Ascending aorta (tissue), 2 donors: Measurements from ENCODE around the gene ERN1. TPM values are rescaled to one million over a fixed set of nuclear protein-coding genes. Genes with fewer than 3 reads are reported as not detected.

ENCODE experiments used
- DNase-seq, 2 donors: peaks; one replicate each; pipeline ENCODE4 v3.0.0-alpha.2; 2019; ENCODE audit warnings: low spot score in 2 of 2
- H3K27ac ChIP-seq, 2 donors: fragments of 200-600 bp; sonication (generic); one replicate each; pipeline ENCODE4 v1.5.1; 2016 to 2017; ENCODE audit warnings: mild to moderate bottlenecking in 1 of 2
- H3K27me3 ChIP-seq: fragments of 200-600 bp; sonication (generic); one replicate; pipeline ENCODE4 v1.5.1; 2017
- H3K36me3 ChIP-seq, 2 donors: fragments of 200-600 bp; sonication (generic); one replicate each; pipeline ENCODE4 v1.5.1; 2016
- H3K4me1 ChIP-seq, 2 donors: fragments of 200-600 bp; sonication (generic); one replicate each; pipeline ENCODE4 v1.5.1; 2016 to 2017; ENCODE audit warnings: mild to moderate bottlenecking in 1 of 2
- H3K4me3 ChIP-seq, 2 donors: fragments of 200-600 bp; sonication (generic); one replicate each; pipeline ENCODE4 v1.5.1; 2016 to 2017; ENCODE audit warnings: mild to moderate bottlenecking in 1 of 2
- H3K9me3 ChIP-seq, 2 donors: fragments of 200-600 bp; sonication (generic); one replicate each; pipeline ENCODE4 v1.5.1; 2016
- intact Hi-C: fragments of 100-400 bp; cut with DNase I; formaldehyde crosslinking; loops from one replicate; pipeline ENCODE4 v1.15.1; 2023
- total RNA-seq: library from RNA; depleted of rRNA; stranded (reverse); fragments of >200 nt; gene quantifications from one replicate; pipeline ENCODE4 v1.1.0, GENCODE V29; 2016
- TF ChIP-seq, protein P1 (sequence below), 3 experiments: fragments of 200-600 bp in 2 of 3; fragments of 450-650 bp in 1 of 3; sonication (generic) in 2 of 3; IDR thresholded peaks; one replicate each; pipeline ENCODE4 v1.5.1; 2016 to 2019; ENCODE audit warnings: antibody characterized with exemption in 3 of 3, mild to moderate bottlenecking in 1 of 3, moderate library complexity in 1 of 3

Gene ERN1
- total RNA-seq, 1 donor from 2014 or later, result 26.5 TPM

DNA sequence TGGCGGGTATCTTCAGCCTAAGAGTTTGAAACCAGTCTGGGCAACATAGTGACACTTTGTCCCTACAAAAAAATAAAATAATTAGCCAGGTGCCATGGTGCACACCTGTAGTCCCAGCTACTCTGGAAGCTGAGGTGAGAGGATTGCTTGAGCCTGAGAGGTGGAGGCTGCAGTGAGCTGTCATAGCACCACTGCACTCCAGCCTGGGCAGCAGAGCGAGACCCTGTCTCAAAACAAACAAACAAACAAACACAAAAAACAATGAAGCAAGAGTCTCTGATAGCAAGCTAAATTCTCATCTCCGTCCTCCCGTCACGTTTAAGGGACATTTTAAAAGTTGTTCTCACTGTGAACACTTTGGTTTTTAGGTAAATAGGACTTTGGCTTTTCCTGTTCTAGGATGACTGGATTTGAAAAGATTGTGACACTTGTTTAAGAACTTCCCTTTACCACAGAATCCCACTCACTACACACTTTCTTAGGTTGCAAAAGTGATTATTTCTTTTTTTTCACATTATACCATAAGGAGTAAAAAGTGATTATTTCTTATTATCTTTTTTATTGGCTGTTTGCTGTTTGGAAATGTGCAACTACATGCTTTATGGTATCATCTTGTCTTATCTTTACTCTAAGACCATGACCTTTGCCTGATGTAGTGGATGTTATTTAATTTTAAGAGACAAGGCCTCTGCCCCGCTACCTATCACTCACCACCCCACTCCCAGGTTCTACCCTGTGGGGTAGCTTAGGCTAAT lies 4.4 kb upstream of the ERN1 start:
- no peak for DNase-seq
- Histone ChIP-seq H3K4me1 (peaks cover 0 to 7% of the 10 kb centered on the region in 2 donors), H3K27me3 (no peaks in the 10 kb centered on the region), H3K27ac (no peak overlapping the region), H3K36me3 (no peaks in the 10 kb centered on the region), H3K4me3 (no peak overlapping the region), H3K9me3 (no peaks in the 10 kb centered on the region)
- TF ChIP-seq, protein P1, sequence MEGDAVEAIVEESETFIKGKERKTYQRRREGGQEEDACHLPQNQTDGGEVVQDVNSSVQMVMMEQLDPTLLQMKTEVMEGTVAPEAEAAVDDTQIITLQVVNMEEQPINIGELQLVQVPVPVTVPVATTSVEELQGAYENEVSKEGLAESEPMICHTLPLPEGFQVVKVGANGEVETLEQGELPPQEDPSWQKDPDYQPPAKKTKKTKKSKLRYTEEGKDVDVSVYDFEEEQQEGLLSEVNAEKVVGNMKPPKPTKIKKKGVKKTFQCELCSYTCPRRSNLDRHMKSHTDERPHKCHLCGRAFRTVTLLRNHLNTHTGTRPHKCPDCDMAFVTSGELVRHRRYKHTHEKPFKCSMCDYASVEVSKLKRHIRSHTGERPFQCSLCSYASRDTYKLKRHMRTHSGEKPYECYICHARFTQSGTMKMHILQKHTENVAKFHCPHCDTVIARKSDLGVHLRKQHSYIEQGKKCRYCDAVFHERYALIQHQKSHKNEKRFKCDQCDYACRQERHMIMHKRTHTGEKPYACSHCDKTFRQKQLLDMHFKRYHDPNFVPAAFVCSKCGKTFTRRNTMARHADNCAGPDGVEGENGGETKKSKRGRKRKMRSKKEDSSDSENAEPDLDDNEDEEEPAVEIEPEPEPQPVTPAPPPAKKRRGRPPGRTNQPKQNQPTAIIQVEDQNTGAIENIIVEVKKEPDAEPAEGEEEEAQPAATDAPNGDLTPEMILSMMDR (IDR thresholded peaks at IDR 0.05), result no peak
- intact Hi-C loops, result loop anchor here (5.0 kb wide), 1 partner anchor 128 kb away; the partner anchor contains the start of gene TEX2

DNA sequence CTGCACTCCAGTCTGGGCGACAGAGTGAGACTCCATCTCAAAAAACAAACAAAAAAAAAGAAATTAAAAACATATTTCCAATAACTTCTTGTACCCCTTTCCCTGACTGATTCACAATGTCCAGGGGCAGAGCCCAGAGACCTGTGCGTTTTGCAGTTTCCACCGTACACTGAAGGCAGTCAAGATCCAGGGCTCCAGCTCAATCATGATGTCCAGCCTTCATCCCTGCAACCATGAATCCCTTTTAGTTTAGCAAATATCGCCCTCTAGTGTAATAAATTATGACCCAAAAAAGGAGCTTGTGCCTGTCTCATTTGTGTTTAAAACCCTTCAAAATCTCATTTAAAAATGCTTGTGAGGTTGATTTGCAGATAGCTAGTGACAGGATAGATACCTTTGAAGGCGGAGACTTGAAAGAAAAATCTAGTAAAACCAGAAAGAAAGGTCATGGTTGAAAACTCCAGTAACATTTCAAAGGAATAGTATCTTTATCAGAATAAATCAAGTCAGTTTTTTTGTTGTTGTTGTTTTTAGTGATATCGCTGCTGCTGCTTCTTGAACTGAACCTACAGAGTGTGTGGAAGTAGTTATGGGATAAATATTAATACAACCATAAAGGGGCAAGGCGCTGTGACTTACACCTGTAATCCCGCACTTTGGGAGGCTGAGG lies 3.7 kb upstream of the ERN1 start:
- TF ChIP-seq, protein P1 (IDR thresholded peaks at IDR 0.05), result peak; percentile 58 to 74 (median 62)
- Histone ChIP-seq H3K4me3 (no peak overlapping the region), H3K27me3 (no peaks in the 10 kb centered on the region), H3K27ac (no peak overlapping the region), H3K4me1 (peaks cover 0 to 10% of the 10 kb centered on the region in 2 donors), H3K36me3 (no peaks in the 10 kb centered on the region), H3K9me3 (no peaks in the 10 kb centered on the region)
- intact Hi-C loops, result loop anchor here (1.0 to 5.0 kb wide), 4 partner anchors 70 to 215 kb away; partner anchors contain the start of genes GH1 and TEX2
- DNase-seq, result no peak

DNA sequence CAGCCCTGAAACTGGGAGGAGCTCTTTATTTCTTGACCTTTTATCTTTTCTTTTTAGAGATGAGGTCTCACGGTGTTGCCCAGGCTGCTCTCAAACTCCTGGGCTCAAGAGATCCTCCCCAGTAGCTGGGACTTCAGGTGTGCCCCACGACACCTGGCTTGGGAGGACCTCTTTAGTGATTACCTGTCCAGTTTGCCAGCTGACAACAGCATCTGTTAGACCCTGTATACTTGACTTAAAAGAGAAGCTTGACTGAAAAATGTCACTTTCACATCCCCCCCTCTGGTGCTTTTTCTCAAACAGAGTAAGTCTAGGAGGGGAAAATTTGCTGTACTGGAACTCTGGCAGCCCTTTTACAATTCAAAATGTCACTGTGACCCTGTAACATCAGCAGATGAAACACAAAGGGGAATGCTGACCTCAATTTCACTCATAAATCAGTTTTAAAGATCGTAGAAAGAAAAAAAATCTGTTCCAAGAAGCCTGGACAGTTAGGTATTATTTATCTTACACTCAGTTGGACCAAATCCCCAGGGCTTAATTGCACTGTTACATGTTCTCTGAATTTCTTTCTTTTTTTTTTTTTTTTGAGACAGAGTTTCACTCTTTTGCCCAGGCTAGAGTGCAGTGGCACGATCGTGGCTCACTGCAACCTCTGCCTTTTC lies 1.8 kb upstream of the ERN1 start:
- TF ChIP-seq, protein P1 (IDR thresholded peaks at IDR 0.05), result no peak
- Histone ChIP-seq H3K9me3 (no peaks in the 10 kb centered on the region), H3K27me3 (no peaks in the 10 kb centered on the region), H3K4me1 (peaks cover 3 to 16% of the 10 kb centered on the region in 2 donors), H3K4me3 (no peak overlapping the region), H3K36me3 (no peaks in the 10 kb centered on the region), H3K27ac (peak overlapping the region; percentile 33 to 98)
- intact Hi-C loops, result loop anchor here (2.0 to 5.0 kb wide), 2 partner anchors 131 to 213 kb away; partner anchors contain the start of genes GH1 and TEX2
- no peak for DNase-seq

DNA sequence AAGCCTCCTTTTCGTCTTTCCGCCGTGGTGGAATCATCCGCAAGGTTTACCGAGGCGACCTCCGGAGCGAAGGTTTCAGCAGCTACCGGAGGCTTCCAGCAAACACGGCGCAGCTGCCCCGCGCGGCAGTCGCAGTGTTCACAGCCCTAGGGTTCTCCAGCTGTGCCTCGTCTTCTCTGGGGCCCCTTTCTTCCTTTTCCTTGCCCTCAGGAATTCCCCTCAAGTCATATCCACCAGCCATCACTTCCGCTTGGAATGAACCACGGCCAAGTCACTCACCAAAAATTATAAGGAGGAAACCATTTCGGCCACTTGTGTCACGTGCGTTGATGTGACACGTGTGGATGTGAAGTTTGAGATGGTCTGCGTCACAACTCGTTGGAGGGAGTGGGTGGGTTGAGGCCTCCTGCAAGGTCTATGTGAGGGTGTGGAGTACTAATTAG lies 636 bp upstream of the ERN1 start:
- Histone ChIP-seq H3K4me3 (peak overlapping the region; percentile 44 to 96), H3K36me3 (no peaks in the 10 kb centered on the region), H3K9me3 (no peaks in the 10 kb centered on the region), H3K27me3 (no peaks in the 10 kb centered on the region), H3K27ac (peak overlapping the region; percentile 98 to 100), H3K4me1 (peaks cover 3 to 16% of the 10 kb centered on the region in 2 donors)
- DNase-seq, result peak; percentile 43 to 79
- TF ChIP-seq, protein P1 (IDR thresholded peaks at IDR 0.05), result no peak
- intact Hi-C loops, result loop anchor here (1.0 to 5.0 kb wide), 2 partner anchors 15 to 132 kb away; partner anchors contain the start of gene TEX2

DNA sequence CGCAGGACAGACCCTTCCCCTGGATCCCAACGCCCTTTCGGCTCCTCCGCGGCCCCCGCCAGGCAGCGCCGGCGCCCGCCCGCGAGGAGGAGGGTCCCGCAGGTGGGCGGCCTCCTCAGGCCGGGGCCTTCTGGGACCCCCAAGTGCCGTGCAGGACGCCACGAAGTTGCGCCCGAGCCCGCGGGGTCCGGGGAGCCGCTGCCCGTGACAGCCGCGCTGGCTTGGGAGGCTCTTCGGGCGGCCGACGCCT lies 504 bp downstream of the ERN1 start:
- Histone ChIP-seq H3K4me3 (peak overlapping the region; percentile 94 to 96), H3K36me3 (no peaks in the 10 kb centered on the region), H3K27ac (peak overlapping the region; percentile 98 to 100), H3K4me1 (peaks cover 3 to 16% of the 10 kb centered on the region in 2 donors), H3K27me3 (no peaks in the 10 kb centered on the region), H3K9me3 (no peaks in the 10 kb centered on the region)
- TF ChIP-seq, protein P1 (IDR thresholded peaks at IDR 0.05), result no peak
- DNase-seq, result no peak
- intact Hi-C loops, result loop anchor here (5.0 kb wide), 1 partner anchor 47 kb away; no protein-coding TSS in a partner anchor
